ENCODE data around the gene LYSMD4. TPM values are rescaled to one million over a fixed set of nuclear protein-coding genes. Genes with fewer than 3 reads are reported as not detected.

The LYSMD4 gene
- total RNA-seq, 3 donors from 2014 or later (not counting 1 experiment from before 2014, with no cell fraction given), result 5.0 to 9.1 (median 7.2) TPM

- intact Hi-C loops (cut with micrococcal nuclease), result no loop called here
- no peak for DNase-seq
- Mint-ChIP-seq H3K36me3 (no peaks in the 10 kb centered on the region), H3K27me3 (ENCODE audit: low read depth in 2 of 2) (no peaks in the 10 kb centered on the region), H3K4me3 (no peak overlapping the region), H3K4me1 (peaks cover 35 to 39% of the 10 kb centered on the region in 2 donors), H3K27ac (no peak overlapping the region), H3K9me3 (no peaks in the 10 kb centered on the region)
- TF ChIP-seq CTCF (IDR thresholded peaks at IDR 0.05), result no peak
- peaks cover 15% of the 10 kb centered on the region for H3K4me1 ChIP-seq (ENCODE audit: control insufficient read depth, insufficient read depth, low read length)
- no peak for ATAC-seq
- over 99% methylated on average over 4 of the region's 4 CpGs for WGBS (ENCODE audit: insufficient coverage)
- H3K27me3 ChIP-seq (ENCODE audit: control insufficient read depth, insufficient read depth, low read length), result no peaks in the 10 kb centered on the region
- H3K27ac ChIP-seq (ENCODE audit: low read length), result no peak overlapping the region
- H3K9me3 ChIP-seq (ENCODE audit: control insufficient read depth, insufficient read depth, low read length), result no peaks in the 10 kb centered on the region
- H3K4me3 ChIP-seq (ENCODE audit: low read length), result no peak overlapping the region
- peaks cover 1% of the 10 kb centered on the region for H3K36me3 ChIP-seq (ENCODE audit: control insufficient read depth, insufficient read depth, low read length)
Observed at GRCh38 chr15:99718421-99718820, 14.8 kb downstream of the LYSMD4 start.

GRCh38 chr15:99717161-99718009 lies 15.9 kb downstream of the LYSMD4 start:
- no peak overlapping the region for H3K27ac Mint-ChIP-seq
- ATAC-seq, result no peak
- intact Hi-C loops (cut with micrococcal nuclease), result no loop called here

GRCh38 chr15:99716540-99717095 lies 16.6 kb downstream of the LYSMD4 start:
- Mint-ChIP-seq H3K4me3 (no peak overlapping the region), H3K27ac (no peak overlapping the region), H3K4me1 (peaks cover 39 to 49% of the 10 kb centered on the region in 2 donors), H3K36me3 (peaks cover 6% of the 10 kb centered on the region), H3K9me3 (no peaks in the 10 kb centered on the region), H3K27me3 (ENCODE audit: low read depth in 2 of 2) (no peaks in the 10 kb centered on the region)
- Histone ChIP-seq H3K36me3 (ENCODE audit: control insufficient read depth, insufficient read depth, low read length) (peaks cover 17% of the 10 kb centered on the region), H3K4me3 (ENCODE audit: low read length) (no peak overlapping the region), H3K4me1 (ENCODE audit: control insufficient read depth, insufficient read depth, low read length) (peaks cover 15% of the 10 kb centered on the region), H3K9me3 (ENCODE audit: control insufficient read depth, insufficient read depth, low read length) (no peaks in the 10 kb centered on the region), H3K27me3 (ENCODE audit: control insufficient read depth, insufficient read depth, low read length) (no peaks in the 10 kb centered on the region), H3K27ac (ENCODE audit: low read length) (no peak overlapping the region)
- ATAC-seq, result no peak
- WGBS (ENCODE audit: insufficient coverage), result 94% methylated on average over 10 of the region's 10 CpGs
- no peak for TF ChIP-seq CTCF (IDR thresholded peaks at IDR 0.05)
- DNase-seq, result no peak
- intact Hi-C loops (cut with micrococcal nuclease), result no loop called here

More at GRCh38 chr15:99717161-99718009, 15.9 kb downstream of the LYSMD4 start:
- no peak overlapping the region for H3K4me3 Mint-ChIP-seq
- Histone ChIP-seq H3K4me1 (ENCODE audit: control insufficient read depth, insufficient read depth, low read length) (peaks cover 15% of the 10 kb centered on the region), H3K9me3 (ENCODE audit: control insufficient read depth, insufficient read depth, low read length) (no peaks in the 10 kb centered on the region), H3K36me3 (ENCODE audit: control insufficient read depth, insufficient read depth, low read length) (peaks cover 10% of the 10 kb centered on the region), H3K4me3 (ENCODE audit: low read length) (no peak overlapping the region), H3K27ac (ENCODE audit: low read length) (no peak overlapping the region), H3K27me3 (ENCODE audit: control insufficient read depth, insufficient read depth, low read length) (no peaks in the 10 kb centered on the region)
- DNase-seq, result no peak
- TF ChIP-seq CTCF (IDR thresholded peaks at IDR 0.05), result no peak
- 84% methylated on average over 19 of the region's 19 CpGs for WGBS (ENCODE audit: insufficient coverage)
- H3K27me3 Mint-ChIP-seq (ENCODE audit: low read depth in 2 of 2), result no peaks in the 10 kb centered on the region
- H3K9me3 Mint-ChIP-seq, result no peaks in the 10 kb centered on the region
- peaks cover 38 to 43% of the 10 kb centered on the region in 2 donors for H3K4me1 Mint-ChIP-seq
- peaks cover 3% of the 10 kb centered on the region for H3K36me3 Mint-ChIP-seq
